NCI-H345 treated with DMSO at 0.1 percent for 48 hours (cell line): ENCODE data around the gene LAMTOR3.
A peak's percentile ranks its signal among the peaks of the same experiment; 100 is the strongest.

Experiments used
- DNase-seq: peaks from one replicate; lab custom pipeline; 2025; ENCODE audit not compliant: unreplicated experiment; lab: John Stamatoyannopoulos, UW

LAMTOR3 gene, protein sequence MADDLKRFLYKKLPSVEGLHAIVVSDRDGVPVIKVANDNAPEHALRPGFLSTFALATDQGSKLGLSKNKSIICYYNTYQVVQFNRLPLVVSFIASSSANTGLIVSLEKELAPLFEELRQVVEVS

DNA sequence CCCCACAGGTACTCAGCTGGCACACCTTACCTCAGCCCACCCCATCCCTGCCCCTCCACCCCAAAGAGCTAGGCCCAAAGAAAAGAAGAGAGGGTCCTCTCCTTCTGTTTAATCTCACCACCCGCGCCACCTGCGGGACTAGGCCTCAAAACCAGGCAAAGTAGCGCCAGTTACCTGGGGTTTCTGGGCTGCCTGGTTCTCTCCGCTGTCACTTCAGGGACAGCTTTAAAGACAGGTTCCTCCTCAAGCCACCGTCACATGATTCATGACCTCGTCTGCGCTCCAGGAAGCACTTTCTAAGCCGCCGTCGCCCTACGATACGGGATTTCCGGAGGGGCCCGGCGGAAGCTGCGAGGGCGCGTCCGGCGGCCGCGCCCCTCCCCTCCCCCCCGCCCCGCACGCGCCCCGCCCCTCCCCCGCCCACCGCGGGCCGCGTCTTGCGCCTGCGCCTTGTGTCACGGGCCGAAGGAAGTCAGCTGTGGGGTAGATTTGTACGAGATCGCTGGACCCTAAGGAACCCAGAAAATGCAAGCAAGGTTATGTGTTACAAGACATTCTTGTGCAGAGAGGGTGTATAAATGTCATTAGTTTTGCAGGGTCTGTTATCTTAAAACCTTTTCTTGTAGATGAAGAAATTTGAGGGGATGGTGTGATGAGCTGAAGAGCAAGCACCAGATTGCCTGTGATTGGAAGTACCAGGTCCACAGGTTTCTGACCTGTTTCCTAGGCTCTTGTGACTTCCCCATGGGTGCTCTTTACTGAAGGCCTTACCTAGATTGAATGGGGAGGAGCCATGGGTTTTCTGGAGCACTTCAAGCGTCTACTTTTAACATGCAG is at the start of gene LAMTOR3:
TSS of gene LAMTOR3 (minus strand) at position 267 of the 837 bp plus-strand sequence. CDS start 464 bp downstream, outside the sequence.
- DNase-seq = peak; percentile 63

DNA sequence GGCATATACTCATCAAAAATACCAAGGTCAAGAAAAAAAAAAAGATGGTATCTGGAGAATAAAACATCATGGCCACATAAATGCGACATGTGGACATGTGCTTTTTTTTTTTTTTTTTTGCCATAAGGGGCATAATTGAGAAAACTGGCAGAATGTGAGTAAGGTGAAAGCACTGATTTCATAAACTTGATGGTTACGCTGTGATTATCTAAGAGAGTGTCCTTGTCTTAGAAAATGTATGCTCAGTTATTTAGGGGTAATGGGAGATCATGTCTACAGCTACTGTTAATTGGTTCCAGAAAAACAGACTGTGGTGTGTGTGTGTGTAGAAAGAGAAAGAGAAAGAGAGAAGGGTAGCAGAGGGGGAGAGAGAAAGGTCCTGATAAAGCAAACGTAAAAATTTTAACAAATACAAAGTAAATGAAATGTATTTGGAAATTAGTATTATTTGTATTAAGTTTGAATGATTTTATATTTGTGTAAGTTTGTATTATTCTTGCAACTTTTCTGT is 44.1 kb upstream of the LAMTOR3 start:
- no peak for DNase-seq

DNA sequence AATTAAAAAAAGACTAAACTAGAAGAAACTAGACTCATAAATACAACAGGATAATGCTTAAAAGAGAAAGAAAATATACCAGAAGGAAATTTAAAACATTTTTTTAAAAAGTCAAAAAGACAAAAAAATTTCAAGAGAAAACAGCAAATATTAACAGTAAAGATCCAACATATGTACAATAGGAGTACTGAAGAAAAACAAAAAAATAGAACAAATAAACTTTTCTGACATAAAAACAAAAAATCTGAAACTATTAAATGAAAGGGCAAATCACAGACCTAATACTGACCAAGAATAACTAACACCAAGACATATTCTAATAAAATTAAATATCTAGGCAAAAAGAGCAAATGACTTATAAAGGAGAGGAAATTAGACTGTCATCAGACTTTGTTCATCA is 40.7 kb upstream of the LAMTOR3 start:
- DNase-seq = no peak

DNA sequence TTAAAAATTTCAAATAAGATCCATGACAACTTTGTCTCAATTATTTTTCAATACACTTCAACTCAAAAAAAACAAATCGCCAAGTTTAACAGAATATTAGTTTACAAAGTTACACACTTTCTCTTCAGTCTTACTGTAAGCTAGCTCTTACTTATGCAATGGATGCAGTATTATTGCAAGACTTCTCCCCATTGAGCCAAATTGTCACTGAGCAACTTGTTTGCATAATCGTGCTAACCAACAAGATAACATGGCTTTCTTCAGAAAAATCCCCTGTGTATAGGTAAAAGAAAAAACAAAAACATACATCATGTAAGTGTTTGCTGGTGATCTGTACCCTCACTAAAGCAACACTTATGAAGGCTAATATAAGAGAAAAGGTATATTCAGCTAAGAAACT is 33.3 kb upstream of the LAMTOR3 start:
- DNase-seq = no peak

DNA sequence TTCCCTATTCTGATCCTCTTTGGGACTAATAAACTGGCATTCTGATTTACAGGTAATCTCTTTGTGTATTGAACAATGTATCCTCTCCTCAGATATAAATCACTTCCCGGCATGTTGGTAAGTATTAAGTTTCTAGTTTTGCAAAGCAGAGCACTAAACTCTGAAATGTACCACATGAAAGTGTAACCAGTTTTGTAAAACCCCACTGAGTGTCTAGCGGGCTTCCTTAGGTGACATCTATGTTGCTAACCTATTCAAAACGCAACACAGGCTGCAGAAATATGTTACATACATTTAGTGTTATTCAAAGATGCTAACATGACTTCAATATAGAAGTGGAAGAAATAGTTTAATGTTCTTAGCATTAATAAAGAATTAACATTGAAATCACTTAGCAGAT is 26.9 kb upstream of the LAMTOR3 start:
- DNase-seq = no peak

DNA sequence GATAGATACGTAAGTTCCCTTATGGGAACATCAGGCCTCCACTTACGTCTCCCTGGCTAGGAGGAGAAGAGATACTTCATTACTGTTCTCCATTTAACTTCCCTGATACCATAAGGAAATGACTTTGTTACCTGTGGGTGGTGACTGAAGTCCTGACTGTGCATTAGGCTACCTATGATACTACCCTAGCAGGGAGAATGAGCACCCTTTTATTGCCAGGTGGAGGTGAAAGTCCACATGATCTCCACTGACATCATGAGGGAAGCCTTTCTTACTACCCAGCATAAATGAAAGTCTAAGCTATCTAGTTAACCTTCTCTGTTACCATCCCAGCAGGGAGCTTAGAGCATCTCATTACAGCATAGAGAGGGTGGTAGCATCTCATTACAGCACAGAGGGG is 24.4 kb upstream of the LAMTOR3 start:
- no peak for DNase-seq

DNA sequence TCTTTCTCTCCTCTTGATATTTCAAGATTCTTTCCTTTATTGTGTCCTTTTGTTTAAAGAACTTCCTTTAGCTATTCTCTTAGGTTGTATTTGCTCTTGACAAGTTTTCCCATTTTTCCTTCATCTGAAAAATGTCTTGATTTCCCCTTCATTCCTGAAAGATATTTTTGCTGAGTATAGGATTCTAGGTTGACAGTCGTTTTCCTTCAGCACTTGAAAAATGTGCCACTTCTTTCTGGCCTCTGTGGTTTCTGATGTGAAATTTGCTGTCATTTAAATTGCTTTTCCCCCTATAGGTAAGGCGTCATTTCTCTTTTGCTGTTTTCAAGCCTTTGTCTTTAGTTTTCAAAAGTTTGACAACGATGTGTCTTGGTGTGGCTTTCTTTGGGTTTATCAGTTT is 23.3 kb upstream of the LAMTOR3 start:
- DNase-seq = no peak

DNA sequence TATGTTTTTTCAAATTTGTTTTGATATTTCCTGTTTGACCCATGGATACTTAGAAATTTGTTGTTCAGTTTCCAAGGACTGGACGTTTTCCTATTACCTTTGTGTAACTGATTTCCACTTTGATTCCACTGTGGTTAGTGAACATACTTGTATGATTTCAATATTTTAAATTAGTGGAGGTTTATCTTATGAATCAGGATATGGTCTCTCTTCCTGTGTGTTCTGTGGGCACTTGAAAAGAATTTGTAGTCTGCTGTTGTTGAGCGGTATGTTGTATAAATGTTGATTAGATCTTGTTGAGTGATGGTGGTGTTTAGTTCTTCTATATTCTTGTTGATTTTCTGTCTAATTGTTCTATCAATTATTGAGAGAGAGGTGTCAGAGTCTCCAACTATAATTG is 21.2 kb upstream of the LAMTOR3 start:
- DNase-seq = no peak

DNA sequence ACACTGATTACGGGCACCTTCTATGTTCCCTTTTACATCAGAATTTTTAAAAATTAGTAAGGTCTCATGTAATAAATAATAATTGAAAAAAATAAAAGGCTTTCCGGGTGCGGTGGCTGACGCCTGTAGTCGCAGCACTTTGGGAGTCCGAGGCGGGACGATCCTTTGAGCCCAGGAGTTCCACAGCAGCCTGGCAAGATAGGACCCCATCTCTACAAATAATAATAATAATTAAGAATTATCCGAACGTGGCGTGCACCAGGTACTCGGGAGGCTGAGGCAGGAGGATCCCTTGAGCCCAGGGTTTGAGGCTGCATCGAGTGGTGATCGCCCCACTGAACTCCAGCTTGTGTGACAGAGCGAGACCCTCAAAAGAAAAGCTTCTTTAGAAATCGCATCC is 771 bp upstream of the LAMTOR3 start:
- no peak for DNase-seq

DNA sequence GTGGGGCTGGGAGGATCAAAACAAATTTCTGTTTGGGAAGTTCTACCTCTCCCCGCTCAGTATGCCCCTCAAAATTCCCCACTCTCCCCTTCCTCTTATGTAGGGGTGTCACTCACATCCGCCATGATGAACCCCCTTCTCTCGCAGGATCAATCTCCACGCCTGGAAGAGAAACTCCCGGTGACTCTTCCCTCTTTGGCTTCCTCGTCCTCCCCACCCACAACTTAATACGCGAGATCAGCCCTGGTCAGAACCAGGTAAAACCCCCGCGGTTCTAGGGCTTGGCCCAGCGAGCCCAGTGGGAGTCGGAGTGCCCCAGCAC is 427 bp downstream of the LAMTOR3 start:
- no peak for DNase-seq

DNA sequence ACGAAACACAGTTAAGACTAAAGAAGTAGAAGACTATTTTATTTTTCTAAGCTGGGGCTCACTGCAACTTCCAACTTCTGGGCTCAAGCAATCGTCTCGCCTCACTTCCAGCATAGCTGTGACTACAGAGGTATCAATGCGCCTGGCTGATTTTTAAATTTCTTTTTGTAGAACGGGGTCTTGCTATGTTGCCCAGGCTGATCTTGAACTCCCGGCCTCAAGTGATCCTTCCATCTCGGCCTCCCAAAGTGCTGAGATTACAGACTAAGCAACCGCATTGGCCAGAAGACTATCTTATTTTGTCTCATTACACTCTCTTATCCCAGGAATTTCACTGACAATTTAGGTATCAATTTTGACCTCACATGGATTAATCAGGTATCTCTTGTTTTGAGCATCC is 1.2 kb downstream of the LAMTOR3 start:
- DNase-seq = no peak

DNA sequence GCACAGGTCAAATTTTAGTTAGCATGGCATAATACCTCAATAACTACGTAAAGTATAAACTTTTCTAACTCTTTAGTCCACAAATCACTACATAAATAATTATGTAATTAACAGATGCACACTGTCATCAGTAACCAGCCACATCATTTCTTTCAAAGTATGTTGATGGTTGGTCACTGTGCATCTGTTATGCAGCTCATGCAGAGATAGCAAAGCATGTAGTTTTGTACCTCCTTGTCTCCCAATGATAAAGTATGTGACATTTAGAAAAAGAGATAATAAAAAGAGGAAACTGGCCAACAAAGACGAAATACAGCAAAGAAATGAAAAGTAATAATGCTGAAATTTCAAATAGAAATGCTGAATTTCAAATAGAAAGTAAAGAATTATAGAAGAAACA is 2.9 kb downstream of the LAMTOR3 start:
- DNase-seq = no peak

DNA sequence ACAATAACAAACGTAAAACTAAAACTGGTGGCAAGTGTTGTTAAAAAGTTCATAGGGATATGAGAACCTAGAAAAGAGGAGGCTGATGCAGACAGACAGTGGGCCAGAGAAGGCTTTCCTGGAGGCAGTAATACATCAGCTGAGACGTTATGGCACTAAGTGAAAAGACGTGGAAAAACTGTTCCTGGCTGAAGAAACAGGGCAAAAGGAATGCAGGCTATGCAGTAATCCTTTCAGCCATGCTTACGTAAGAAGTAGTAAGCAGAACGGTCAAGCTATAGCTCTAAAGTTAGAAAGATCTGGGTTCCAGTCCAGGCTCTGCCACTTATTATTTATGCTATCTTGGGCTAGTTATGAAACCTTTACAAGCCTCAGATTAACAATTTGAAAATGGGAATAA is 6.4 kb downstream of the LAMTOR3 start:
- no peak for DNase-seq

DNA sequence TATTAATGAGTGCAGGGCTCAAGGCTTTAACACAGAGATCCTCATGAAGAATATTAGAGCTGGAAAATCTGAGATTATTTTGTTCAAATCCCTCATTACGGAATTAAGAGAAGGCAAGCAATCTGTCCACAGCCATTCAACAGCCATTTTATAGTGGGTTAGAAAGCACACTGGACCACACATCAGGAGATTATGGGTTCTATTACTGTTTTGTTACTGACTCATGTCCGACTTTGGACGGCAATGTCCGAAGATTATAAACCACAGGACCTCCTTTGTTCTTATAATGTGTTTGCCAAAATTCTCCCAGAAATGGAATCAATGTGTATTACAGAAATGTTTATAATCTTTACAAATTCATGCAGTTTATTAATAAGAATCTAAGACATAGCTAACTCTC is 8.1 kb downstream of the LAMTOR3 start:
- no peak for DNase-seq

DNA sequence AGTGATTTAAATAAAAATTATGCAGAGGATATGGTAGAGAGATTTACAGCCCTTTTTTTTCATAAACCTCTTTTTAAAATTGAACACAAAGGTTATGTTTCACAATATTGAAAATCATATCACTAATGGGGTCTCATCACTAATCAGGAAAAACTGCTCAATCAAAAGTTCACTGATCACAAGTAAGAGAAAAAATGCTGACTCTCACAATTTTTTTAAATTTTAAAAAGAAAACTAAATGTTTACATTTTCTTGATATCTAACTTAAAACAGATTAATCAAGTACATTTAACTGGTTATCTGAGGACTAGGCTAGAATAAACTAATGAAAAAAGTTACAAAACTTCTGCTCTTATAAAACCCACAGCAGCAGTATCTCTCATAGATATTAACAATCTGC is 8.5 kb downstream of the LAMTOR3 start:
- DNase-seq = no peak

DNA sequence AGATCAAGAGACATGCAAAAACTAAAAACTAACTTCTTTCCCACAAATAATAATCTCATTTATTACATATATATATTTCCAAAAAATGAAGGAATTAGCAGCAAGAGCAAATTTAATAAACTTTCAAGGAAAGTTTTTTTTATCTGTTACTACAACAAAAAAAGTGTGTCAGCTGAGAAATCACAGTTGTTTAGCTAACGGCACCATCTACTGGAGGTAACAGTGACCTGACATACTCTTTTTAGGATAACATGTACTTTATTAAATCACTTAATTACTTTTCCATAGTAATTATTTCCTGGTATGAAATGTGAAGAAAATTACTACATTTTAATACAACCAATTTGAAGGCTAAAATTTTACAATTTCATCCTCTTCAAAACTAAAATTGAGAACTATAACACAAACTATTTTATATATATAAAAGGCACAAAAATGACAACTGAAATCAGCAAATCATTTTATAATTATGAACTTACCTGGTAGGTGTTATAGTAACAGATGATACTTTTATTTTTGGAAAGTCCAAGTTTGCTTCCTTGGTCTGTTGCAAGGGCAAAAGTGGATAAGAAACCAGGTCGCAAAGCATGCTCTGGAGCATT is 9.1 kb downstream of the LAMTOR3 start:
- DNase-seq = no peak

DNA sequence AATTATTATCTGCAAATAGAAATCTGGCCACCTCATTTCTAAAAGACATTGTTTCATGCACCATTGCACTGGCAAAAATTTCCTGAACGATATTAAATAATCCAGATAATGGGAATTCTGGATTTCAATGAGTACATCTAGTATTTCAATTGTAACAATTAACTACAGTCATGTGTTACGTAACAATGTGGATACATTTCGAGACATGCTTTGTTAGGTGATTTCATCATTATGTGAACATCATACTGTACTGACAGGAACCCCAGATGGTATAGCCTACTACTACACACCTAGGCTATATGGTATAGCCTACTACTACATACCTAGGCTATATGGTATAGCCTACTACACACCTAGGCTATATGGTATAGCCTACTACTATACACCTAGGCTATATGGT is 14.8 kb downstream of the LAMTOR3 start:
- DNase-seq = no peak

DNA sequence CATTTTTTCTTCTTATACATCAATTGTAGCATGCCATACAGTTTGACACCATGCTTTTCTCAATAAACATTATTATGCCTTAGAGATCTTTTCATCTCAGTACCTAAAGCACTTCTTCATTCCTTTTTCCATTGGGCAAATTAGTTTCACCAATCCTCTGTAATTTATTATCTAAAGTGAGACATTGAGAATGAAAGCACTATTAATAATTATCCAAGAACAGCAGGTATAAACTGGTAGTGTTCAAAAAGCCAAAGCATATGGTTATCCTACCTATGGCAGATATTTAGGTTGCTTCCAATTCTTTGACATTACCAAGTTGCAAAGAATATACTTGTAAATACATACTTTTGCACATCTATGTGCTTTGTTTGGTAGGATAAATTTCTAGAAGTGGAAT is 15.6 kb downstream of the LAMTOR3 start:
- DNase-seq = no peak

DNA sequence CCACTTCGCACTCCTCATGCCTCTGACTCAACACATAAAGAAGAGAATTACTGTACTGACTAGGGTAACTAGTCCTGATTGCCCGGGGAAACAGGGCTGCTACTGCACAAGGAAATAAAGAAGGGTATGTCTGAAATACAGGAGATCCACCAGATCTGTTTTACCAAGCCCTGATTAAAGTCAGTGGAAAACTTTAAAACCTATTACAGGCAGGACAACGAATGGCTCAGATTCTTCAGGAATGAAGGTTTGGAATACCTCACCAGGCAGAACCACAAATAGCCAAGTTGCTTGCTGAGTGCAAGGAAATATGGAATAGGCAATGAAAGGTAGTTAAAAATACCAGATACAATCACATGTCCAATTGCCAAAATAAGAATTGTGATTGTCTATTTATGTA is 17.3 kb downstream of the LAMTOR3 start:
- no peak for DNase-seq

DNA sequence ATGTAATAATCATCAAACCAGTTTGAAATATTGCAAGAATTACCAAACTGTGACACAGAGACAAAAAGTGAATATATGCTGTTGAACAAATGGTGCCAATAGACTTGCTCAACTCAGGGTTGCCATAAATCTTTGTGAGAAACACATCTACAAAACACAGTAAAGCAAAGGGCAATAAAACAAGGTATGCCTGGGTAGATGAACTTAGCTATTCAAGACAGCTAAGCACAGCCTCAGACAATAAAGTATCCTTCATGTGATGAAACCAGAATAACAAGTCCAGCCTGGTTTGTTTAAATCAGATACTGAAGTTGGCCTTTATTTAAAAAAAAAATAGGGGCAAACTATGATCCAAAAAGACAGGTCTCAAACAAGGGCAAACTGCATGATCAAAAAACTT is 19.2 kb downstream of the LAMTOR3 start:
- no peak for DNase-seq

DNA sequence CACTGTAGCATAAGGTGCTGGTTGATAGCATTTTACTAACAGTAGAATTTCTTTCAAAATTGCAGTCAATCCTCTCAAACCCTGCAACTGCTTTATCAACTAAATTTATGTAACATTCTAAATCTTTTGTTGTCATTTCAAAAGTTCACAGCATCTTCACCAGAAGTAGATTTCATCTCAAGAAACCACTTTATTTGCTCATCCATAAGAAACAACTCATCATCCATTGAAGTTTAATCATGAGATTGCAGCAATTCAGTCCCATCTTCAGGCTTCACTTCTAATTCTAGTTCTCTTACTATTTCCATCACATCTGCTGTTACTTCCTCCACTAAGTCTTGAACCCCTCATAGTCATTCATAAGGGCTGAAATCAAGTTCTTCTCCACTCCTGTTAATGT is 21.7 kb downstream of the LAMTOR3 start:
- DNase-seq = no peak

DNA sequence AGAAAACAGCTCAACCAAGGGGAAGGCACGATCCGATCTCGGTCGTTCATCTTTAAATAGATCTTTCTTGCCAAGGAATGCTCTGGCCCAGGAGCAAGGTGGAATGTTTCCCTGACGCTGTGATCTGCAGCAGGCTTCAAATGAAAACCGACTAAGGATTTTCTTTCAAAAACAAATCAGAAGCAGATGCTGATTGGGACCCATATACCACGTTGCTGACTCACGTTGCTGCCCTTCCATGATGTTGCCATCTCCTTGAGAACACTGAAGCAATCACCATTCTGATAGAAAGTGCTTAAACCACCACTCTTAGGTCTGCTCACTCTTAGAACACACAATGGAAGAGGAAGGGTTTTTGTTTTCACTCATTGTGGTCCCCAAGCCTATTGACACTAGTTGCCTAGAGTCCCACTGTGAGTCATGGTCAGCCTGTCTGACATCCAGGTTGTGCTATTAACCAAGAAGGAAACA is 26.1 kb downstream of the LAMTOR3 start:
- no peak for DNase-seq
